ENCODE results near the gene PLCH1. TPM values are rescaled to one million over a fixed set of nuclear protein-coding genes. Genes with fewer than 3 reads are reported as not detected.

PLCH1 gene
- total and polyA plus RNA-seq, 2 of the 13 experiments (the other 11 are each of a cell fraction or from before 2014, with no cell fraction given), result 2.0 to 3.0 TPM

- BruUV-seq (replicated peaks), result no TSS peak
- WGBS (ENCODE audit: low lambda C conversion rate), result 3% methylated on average over 1 of the region's 1 CpG
- ChIA-PET POLR2A (no interaction called here), CTCF (ENCODE audit: low intra/inter-chr PET ratio, low total read pairs) (no interaction called here)
- Histone ChIP-seq H3K4me2 (ENCODE audit: low read depth, low read length) (no peak overlapping the region), H2AFZ (ENCODE audit: low read length) (no peak overlapping the region), H3K4me3 (replicated peaks in 1 of 3; ENCODE audit: insufficient read depth in 1 of 3, low read depth in 2 of 3, low read length in 3 of 3) (no peak overlapping the region), H4K20me1 (ENCODE audit: insufficient read depth, low read length) (no peaks in the 10 kb centered on the region), H3K27ac (ENCODE audit: extremely low read length, insufficient read depth, low read length) (no peak overlapping the region), H3K36me3 (replicated peaks in 1 of 2; ENCODE audit: control insufficient read depth in 1 of 2, insufficient read depth in 2 of 2, low read length in 2 of 2) (no peaks in the 10 kb centered on the region), H3K9ac (ENCODE audit: insufficient read depth, low read depth, low read length) (no peak overlapping the region), H3K27me3 (ENCODE audit: control insufficient read depth in 1 of 2, insufficient read depth in 2 of 2, low read length in 2 of 2) (no peaks in the 10 kb centered on the region), H3K4me1 (ENCODE audit: insufficient read depth, low read length) (peaks cover 12% of the 10 kb centered on the region), H3K9me3 (ENCODE audit: low read length) (no peaks in the 10 kb centered on the region), H3K79me2 (ENCODE audit: insufficient read depth, low read length) (no peaks in the 10 kb centered on the region)
- DNase-seq (ENCODE audit: low spot score), result no peak
- in situ Hi-C loops (cut with HindIII; ENCODE audit: extremely low pct_ligation_motif_present, low pct_unique_long_range_greater_than_20kb) (loop anchor here (10.0 to 25.0 kb wide), 2 partner anchors 514 to 612 kb away; no protein-coding TSS in a partner anchor), intact Hi-C loops (cut with micrococcal nuclease; ENCODE audit: unreplicated experiment) (loop anchor here (10.0 kb wide), 1 partner anchor 514 kb away; no protein-coding TSS in a partner anchor)
- no peak for ATAC-seq
- FAIRE-seq, result no peak
- no peak for TF ChIP-seq SMAD1 (CRISPR knock-in tag; IDR thresholded peaks at IDR 0.05; ENCODE audit: borderline replicate concordance, low read depth)
- TF ChIP-seq EED (CRISPR knock-in tag; IDR thresholded peaks at IDR 0.05), result no peak
- no peak for TF ChIP-seq SIX4 (CRISPR knock-in tag; IDR thresholded peaks at IDR 0.05)
- no peak for TF ChIP-seq KLF13 (CRISPR knock-in tag; IDR thresholded peaks at IDR 0.05)
- no peak for TF ChIP-seq KDM6A (CRISPR knock-in tag; IDR thresholded peaks at IDR 0.05; ENCODE audit: low read depth)
- no peak for TF ChIP-seq ZNF772 (CRISPR knock-in tag; IDR thresholded peaks at IDR 0.05)
Measured at GRCh38 chr3:155350571-155350970, 394.3 kb downstream of the PLCH1 start.

DNA sequence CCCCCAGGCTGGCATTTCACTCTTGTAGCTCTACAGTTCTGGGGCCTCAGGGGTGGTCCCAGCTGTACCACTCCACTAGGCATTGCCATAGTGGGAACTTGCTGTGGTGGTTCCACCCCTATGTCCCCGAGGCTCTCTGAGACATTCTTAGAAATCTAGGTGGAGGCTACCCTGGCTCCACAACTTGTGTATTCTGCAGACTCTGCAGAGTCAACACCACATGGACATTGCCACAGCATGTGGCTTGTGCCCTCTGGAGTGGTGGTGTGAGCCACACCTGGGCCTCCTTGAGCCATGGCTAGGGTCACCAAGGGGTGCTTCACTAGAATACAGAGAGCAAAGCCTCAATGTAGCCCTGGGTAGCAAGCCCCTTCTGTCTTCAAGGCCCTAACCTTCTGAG is 397.0 kb downstream of the PLCH1 start:
- CTCF ChIA-PET (ENCODE audit: low intra/inter-chr PET ratio, low total read pairs), result no interaction called here
- Histone ChIP-seq H3K27ac (ENCODE audit: extremely low read length, insufficient read depth, low read length) (no peak overlapping the region), H3K9ac (ENCODE audit: insufficient read depth, low read depth, low read length) (no peak overlapping the region)

More for the DNA sequence above, 397.0 kb downstream of the PLCH1 start:
- intact Hi-C loops (cut with micrococcal nuclease; ENCODE audit: unreplicated experiment) (no loop called here), in situ Hi-C loops (cut with HindIII; ENCODE audit: extremely low pct_ligation_motif_present, low pct_unique_long_range_greater_than_20kb) (no loop called here)
- H2AFZ ChIP-seq (ENCODE audit: low read length), result no peak overlapping the region
- no peaks in the 10 kb centered on the region for H3K79me2 ChIP-seq (ENCODE audit: insufficient read depth, low read length)
- DNase-seq (ENCODE audit: low spot score), result no peak
- H4K20me1 ChIP-seq (ENCODE audit: insufficient read depth, low read length), result no peaks in the 10 kb centered on the region
- WGBS (ENCODE audit: low lambda C conversion rate), result 0% methylated on average over 1 of the region's 1 CpG
- no peak overlapping the region for H3K4me3 ChIP-seq (replicated peaks in 1 of 3; ENCODE audit: insufficient read depth in 1 of 3, low read depth in 2 of 3, low read length in 3 of 3)
- FAIRE-seq, result no peak
- no TSS peak for BruUV-seq (replicated peaks)
- no peaks in the 10 kb centered on the region for H3K9me3 ChIP-seq (ENCODE audit: low read length)
- no peaks in the 10 kb centered on the region for H3K4me1 ChIP-seq (ENCODE audit: insufficient read depth, low read length)
- H3K4me2 ChIP-seq (ENCODE audit: low read depth, low read length), result no peak overlapping the region
- no peaks in the 10 kb centered on the region for H3K36me3 ChIP-seq (replicated peaks in 1 of 2; ENCODE audit: control insufficient read depth in 1 of 2, insufficient read depth in 2 of 2, low read length in 2 of 2)
- H3K27me3 ChIP-seq (ENCODE audit: control insufficient read depth in 1 of 2, insufficient read depth in 2 of 2, low read length in 2 of 2), result no peaks in the 10 kb centered on the region
- no peak for TF ChIP-seq JUND (CRISPR knock-in tag; IDR thresholded peaks at IDR 0.05)
- no peak for TF ChIP-seq NFE2L2 (IDR thresholded peaks at IDR 0.05; ENCODE audit: low read length)
- TF ChIP-seq ZNF761 (CRISPR knock-in tag; conservative IDR thresholded peaks at IDR 0.05), result no peak
- no peak for TF ChIP-seq ZNF746 (CRISPR knock-in tag; IDR thresholded peaks at IDR 0.05)
- no peak for TF ChIP-seq ZNF10 (CRISPR knock-in tag; IDR thresholded peaks at IDR 0.05; ENCODE audit: borderline replicate concordance, low read depth)
- TF ChIP-seq CREBL2 (CRISPR knock-in tag; IDR thresholded peaks at IDR 0.05; ENCODE audit: borderline replicate concordance), result no peak
- no peak for TF ChIP-seq SRSF9 (IDR thresholded peaks at IDR 0.05; ENCODE audit: borderline replicate concordance, insufficient read depth, low read depth, low read length, poor library complexity, severe bottlenecking)
- no peak for TF ChIP-seq MED8 (CRISPR knock-in tag; IDR thresholded peaks at IDR 0.05; ENCODE audit: insufficient replicate concordance)
- no peak for ATAC-seq
- POLR2A ChIA-PET, result no interaction called here

All from HepG2 (cell line).